Germinal center (tissue), 1 donor: ENCODE data around the gene THYN1.
A peak's percentile ranks its signal among the peaks of the same experiment; 100 is the strongest.

Experiments
- DNase-seq: peaks from one replicate; pipeline ENCODE4 v3.0.0; 2012; ENCODE audit warnings: mixed read lengths, low spot score

Gene THYN1

DNA sequence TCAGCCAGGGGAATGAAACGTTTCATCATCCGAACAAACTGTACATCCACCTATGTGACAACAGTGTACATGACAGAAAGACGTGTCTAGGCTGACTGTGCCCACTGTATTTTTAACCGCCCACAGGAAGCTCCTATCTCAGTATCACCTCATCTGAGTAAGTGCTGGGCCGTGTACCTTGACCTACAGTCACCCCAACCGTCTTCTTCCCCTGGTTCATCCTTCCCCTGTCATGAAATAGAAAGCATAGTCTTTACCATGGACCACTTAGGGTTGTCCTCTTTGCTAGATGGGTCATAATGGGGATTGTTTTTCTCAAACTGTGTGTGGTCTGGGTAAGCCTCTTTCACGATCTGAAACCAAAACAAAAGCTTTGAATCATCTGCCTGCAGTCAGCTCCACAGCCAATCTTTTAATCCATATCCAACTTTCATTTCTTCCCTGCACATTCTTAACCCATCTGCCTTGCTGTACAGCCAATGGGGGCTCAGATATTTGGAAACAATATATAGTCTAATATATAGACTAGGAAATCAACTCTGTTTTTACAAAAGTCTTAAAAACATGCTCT is 4.2 kb downstream of the THYN1 start:
- DNase-seq = no peak

DNA sequence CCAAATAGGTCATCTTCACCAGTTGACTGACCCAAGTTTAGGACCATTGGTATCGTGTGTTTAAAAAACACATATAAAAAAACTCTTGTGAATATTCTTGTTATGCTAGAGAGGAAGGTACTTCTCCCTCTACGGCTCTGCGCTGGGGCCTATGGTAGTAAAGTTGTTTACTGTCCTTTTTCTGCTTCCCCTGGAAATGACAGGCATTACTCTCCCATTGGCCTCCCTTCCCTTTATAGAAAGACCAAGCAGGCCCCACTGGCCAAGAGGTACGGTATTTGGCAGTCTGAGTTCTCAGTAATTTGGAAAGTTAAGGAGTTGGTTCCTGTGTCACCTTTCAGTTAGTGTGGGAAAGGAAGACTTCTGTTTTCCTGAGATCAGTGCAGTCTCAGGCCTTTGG is 6.5 kb downstream of the THYN1 start:
- no peak for DNase-seq

DNA sequence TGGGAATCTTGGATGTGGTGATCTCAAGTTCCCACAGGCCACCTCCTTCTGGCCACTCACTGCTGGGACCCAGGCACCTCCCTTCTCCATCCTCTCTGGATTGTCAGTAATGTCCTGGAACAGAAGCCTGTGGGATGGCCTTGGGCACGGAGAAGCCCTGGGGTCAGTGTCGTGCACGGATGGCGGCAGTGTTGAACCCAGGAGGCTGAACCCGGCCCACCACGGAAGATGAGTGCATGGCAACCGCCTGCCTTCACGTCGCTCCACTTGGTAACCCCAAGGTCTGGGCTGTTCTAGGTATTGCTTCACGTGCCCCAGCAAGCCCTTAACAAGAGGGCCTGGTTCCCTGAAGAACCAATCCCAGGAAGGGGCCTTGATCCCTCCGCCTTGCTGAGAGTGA is 7.1 kb downstream of the THYN1 start:
- no peak for DNase-seq

DNA sequence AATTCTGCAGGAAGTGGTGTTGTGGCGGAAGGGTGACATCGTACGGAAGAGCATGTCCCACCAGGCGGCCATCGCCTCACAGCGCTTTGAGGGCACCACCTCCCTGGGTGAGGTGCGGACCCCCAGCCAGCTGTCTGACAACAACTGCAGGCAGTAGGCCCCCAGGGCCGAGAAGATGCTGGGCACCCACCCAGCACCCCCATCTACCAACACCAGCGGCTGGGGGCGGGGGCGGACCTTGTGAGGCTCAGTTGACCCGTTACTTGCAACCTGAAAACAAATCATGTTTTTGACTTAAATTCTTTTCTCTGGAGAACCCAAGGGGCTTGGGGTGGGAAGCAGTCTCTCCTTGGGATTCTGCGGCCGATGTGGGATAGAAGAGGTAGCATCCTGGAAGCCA is 7.7 kb downstream of the THYN1 start:
- no peak for DNase-seq

DNA sequence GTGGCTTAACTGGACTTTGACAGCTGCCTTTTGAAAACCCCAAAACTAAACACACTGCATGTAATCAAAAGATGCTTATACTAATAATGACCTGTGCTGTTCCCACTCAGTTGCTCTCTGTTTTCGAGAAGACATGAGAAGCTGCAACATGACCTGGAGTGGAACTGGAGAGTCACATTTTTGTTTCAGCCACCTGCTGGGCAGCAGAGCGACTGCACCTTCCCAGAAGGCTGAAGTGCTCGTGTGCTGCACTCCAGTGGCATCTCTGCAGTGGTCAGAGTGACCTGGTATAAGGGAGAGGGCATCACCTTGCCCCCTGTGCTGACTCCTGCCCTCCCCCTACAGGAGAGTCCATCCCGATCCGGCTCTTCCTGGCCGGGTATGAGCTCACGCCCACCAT is 8.6 kb downstream of the THYN1 start:
- DNase-seq = peak; percentile 48

DNA sequence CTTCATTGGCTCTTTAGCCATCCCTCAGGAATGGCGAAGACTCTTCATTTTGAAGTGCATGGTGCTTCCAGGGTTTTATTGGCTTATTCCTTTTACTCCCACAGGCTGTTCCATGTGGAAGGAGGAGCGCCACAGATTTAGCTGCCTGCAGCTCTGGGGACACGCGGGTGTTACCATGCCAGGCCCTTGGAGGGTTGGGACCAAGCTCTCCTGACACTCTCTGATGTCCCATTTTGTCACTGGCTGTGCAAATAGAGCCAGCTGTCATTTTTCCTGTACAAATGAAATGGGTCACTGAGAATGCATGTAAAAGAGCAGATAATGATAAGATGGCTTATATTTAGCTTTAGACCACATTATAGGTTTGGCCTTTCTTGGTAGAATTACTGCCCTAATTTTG is 9.2 kb downstream of the THYN1 start:
- no peak for DNase-seq

DNA sequence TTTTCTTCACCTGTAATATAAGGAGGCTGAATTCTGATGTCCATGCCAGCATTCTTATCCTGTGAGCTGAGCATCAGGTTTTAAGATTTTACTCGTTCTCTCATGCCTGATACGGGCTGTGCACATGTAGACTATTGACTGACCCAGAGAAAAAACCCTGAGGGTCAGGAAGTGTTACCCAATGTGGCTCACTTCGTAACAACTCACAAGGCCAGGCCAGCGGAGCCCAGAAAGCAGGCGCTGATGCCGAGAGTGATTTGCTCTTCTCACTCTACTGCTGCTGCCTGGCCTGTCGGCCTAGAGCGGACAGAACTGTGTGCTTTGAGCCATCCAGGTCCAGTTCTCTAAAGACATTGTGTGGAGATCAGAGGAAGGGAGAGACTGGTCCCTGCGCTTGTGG is 10.8 kb downstream of the THYN1 start:
- DNase-seq = no peak

DNA sequence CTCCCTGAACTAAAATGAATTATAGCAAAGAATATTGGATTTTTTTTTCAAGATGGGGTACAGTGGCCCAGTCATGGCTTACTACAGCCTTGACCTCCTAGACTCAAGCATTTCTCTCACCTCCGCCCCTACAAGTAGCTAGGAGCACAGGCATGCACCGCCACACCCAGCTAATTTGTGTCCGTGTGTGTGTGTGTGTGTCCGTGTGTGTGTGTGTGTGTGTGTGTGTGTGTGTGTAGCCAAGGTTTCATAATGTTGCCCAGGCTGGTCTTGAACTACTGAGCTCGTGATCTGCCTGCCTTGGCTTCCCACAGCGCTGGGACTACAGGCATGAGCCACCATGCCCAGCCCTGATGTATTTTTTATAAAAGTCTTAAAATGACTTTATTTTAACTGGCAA is 12.6 kb downstream of the THYN1 start:
- DNase-seq = no peak

DNA sequence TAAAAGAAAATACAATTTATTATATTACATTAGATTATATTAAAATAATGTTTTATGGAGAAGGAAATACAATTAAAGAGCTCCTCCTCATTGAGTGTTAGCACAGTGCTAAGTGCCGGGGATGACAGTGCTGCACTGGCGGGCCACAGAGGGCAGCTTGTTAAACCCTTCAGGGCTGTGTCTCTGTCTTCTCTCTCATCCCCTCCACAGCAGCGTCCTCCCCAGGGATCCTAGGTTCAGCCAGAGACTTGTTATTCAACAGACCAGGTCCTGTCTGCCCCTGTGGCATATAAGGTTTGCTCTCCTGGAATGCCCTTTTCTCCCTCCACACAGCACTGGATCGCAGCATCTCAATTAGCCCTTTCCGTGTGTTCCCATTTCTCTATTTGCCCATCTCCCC is 14.2 kb downstream of the THYN1 start:
- DNase-seq = no peak

DNA sequence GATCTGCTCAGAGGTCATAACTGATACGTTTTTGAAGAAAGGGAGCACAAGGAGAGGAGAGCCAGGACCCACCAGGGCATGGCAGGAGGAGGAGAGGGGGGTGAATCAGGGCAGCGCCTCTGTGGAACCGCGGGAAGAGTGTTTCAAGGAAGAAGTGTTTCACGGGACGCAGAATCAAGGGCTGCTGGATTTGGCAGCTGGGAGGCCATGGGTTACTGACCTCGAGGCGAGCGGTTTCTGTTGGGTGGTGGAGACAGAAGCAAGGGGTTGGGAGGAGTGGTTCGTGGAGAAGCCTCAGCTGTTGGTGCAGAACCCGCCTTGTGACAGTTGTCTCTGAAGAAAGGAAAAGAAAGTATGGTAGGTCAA is 15.6 kb downstream of the THYN1 start:
- DNase-seq = no peak

DNA sequence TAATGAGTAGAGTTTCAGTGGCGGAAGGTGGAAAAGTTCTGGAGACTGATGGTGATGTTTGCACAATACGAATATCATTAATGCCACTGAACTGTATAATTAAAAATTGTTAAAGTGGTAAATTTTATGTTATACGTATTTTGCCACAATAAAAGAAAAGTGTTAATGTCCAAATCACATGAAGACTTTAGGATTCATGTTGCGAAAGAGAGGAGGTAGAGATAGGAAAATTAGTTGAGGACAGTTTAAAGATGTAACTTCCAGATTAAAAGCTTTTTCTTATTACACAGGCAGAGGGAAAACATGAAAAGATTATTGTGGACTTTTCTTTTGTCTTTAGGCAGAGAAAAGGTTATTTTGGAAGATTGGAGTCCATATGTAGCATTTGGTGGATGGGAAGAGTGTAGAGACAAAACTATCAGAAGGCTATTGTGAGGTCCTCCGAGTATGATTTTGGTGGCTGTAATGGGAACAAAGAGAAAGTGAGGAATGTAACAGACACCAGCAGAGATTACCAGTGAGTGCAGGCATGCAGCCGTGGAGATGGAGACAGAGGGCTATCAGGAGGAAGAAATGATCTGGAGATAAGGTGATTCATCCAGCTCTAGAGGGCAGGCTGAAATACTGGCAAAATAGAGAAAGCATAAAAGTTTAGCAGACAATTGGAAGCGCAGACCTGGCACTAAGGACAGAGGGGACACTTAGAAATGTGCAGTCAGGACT is 16.2 kb downstream of the THYN1 start:
- no peak for DNase-seq

DNA sequence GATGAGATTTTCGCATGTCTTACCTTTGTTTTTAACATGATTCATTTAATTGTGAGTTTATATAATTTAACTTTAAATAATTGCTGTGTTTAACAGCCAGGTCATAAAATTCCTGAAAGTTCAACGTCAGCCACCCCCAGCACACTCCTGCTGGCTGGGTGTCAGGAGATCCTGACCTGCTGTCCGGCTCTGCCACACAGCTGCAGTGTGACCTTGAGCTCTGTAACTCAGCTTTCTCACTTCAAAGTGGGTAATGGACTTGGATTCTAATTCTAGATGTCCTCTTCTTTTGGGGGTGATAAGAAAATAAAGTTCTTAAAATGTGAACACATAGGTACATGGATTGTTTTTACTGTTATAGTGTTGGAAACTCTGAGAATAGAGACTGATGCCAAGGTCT is 17.8 kb downstream of the THYN1 start:
- no peak for DNase-seq

DNA sequence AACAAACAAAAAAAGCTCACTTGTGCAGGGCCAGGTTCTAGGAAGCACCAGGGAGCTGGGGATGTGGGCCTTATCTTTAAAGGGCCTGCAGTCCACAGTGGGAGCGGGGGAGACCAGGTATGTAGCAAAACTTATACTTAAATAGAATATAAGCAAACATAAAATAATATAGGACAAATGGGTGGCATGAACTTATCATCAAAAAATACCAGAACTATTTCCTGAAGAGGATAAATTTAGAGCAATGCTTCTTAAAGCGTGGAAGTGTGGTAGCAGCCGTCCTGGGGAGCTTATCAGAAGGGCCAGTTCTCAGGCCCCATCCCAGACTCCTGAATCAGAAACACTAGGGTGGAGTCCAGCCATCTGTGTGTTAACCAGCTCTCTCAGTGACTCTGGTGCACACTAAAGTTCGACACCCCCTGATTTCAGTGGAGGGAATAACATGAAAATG is 19.4 kb downstream of the THYN1 start:
- DNase-seq = no peak

DNA sequence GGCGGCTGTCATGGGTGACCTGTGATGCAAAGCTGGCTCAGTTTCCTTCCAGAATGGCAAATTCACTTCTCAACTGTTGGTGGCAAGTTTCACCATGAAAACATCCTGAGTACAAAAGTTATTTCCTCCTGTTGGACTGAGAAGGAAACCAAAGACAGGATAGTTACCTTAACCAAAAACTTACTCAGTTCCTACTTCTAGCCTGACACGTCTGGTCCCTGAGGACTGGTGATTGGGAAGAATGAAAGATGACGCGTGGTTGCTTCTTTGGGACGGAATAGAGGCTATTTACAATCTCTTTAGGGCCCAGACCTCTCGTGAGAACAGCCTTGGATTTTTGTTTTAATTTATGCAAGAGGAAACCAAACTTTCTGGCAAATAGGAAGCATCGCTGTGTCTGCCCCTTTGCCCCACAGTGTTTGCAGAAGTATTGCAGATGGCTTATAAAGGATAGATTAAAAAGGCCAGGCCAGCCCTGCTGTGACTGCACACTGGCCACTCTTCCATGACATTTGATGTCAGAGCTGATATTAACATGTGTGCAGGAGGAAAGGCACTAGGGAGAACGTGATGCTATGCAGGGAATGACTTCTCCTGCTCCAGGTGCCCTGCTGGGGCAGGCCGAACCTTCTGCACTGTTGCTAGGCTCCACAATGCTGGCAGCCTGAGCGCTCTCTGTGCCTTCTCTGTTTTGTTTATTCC is 21.0 kb downstream of the THYN1 start:
- no peak for DNase-seq

DNA sequence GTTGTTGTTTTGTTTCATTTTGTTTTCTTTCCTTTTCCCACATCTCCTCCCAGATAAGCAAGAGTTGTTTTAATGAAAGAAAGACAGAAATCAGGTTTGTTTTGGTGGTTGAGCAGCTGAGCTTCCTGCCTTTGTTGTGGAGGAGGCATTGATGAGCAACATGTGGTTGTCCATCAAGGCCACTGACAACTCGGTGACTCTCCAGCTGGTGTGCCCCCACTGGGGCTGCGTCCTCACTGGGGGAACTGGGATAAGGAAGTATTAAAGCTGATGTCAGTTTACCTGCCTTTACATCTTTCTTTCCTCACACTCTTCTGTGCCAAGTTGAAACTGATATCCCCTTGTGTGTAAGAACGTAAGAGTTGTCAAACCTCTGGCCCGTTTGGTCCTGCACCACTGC is 22.8 kb downstream of the THYN1 start:
- DNase-seq = no peak

DNA sequence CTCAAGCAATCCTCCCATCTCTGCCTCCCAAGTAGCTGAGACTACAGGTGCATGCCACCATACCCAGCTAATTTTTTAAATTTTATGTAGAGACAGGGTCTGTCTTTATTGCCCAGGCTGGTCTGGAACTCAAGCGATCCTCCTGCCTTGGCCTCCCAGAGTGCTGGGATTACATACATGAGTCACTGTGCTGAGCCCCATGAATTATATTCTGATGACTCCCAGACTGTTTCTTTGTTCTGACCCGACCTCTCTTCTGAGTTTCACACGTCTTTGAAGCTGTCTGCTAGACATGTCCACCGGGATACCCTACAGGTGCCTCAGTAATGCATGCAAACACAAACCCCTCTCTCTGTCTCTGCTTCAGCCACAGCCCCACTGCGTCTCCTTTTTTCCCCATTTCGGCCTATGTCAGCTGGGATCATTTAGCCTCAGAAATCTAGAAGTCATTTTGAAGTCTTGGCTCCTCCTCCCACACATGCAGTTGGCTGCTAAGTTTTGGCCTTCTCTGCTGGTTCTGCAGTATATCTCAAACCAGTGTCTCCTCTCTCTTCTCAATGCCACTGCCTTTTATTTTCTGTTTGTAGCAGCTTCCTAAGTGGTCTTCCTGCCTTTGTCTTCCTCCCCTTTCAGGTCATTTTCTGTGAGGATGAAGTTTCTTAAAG is 23.9 kb downstream of the THYN1 start:
- DNase-seq = no peak

DNA sequence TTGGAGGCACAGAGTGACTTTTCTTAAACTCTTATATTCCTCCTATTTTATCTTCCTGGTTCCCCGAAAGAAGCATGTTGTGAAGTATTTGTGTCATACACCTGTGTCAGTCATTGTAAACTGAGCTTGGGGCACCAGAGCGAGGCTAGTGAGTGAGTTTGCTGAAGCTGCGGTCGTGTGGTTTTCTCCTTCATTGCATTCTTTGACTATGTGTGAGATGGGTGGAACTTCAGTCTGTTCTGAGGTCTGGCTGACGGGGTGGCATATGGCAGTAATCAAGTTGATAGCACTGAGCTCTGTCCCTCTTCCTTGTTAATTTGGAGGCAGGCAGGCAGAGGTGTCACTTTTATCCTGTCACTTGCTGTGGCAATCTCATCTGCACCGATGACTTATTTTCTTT is 24.5 kb downstream of the THYN1 start:
- DNase-seq = peak; percentile 60

DNA sequence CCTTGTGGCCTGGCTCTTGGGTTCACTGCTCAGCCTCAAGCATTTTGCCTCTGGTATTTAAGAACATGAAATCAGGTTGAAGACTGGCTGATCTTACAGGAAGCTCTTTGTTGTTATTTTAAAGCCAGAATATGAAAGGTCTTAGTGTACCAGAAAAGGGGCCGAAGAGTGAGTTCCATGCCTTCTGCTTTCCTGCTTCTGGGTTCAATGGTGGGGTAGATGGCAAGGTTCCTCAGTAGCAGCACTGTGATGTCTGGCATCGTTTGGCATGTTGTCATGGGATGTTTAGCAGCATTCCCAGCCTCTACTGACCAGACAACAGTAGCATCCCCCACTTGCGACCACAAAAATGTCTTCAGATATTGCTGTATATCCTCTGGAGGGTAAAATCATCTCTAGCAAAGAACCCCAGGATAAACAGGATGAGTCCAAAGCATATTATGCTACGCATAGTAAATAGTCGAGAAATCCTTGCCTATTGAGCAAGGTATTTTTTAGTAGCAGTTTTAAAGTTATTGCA is 26.3 kb downstream of the THYN1 start:
- no peak for DNase-seq

DNA sequence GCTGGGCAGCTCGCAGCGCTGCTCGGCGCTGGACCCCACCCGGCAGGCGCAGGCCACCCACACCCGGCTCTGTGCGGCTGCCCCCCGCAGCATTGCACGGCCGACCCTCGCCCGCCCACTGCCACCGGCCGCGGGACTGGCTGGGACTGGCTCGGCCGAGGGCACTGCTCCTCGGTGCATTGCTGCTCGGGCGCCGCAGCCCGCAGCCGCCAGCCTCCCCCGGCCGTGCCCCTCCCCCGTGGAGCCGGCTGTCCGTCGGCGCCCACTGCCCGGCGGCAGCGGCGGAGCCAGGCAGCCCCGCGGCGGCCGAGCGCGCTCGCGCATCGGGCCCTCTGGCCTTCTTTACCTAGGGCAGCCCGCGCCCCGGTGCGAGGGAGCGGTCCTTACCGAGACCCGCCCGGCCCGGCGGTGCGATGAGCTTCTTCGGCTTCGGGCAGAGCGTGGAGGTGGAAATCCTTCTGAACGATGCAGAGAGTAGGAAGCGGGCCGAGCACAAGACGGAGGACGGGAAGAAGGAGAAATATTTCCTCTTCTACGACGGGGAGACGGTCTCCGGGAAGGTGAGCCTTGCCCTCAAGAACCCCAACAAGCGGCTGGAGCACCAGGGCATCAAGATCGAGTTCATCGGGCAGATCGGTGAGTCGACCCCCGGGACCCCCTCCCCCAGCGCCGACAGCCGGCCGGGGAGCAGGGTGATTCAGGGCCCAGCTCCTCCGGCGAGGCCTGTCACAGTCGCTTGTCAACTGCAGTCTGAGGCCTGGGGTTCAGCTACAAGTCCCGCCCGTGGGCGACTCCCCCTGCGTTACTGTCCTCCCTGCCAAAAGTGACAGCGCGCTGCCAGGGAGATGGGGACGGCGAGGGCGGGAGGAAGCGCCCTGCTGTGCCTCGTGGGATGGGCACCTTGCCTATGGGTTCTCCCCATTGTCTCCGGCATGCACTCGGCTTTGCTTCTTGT is 28.2 kb downstream of the THYN1 start:
- peak; percentile 26 for DNase-seq

DNA sequence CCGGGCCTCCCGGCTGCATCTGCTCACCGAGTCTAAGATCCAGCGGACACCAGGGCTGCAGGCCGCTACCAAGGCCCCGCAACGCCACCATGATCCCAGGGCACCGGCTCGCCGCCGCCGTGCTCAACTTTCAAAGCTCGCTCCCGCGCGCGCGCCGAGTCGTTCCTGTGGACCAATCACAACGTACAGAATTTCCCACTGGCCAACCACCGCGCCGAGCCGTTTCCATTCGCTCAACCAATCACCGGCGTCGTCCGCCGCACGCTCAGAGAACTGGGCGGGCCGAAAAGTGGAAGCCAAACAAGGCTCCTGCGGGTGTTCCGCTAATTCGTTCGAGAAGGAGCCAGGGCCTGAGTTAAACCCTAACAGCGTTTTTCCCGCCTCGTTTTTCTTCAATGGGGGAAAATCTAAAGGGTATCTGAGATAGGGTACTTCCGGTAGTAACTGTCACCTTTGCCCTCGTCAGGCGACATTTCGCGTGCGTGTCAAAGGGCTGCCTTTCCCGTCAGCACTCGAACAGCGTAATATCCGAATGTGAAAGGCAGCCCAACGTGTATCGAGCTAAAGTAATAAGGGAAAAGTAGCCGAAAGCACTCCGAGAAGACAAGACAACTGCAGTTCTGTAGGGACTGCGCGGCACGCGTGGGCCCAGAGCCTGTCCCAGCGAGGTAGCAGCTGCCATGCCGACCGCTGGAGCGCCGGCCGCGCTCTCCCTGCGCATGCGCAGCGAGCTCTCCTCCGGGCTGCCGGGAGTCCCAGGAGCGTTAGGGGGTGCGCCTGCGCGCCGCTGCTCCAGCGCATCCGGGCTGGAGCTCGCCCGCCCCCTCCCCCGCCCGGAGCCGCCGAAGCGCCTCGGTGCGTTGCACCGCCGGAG is 29.1 kb downstream of the THYN1 start, which contains the start of the genes NCAPD3 and VPS26B:
NCAPD3 (minus strand) TSS at position 132 of the 874 bp plus-strand sequence; CDS start at position 91, 41 bp downstream.
VPS26B (plus strand) TSS at position 836 of the 874 bp plus-strand sequence. CDS start 452 bp downstream, outside the sequence.
- peak; percentile 96 for DNase-seq
